ENCODE measurements around the gene CFAP45. TPM values are rescaled to one million over a fixed set of nuclear protein-coding genes. Genes with fewer than 3 reads are reported as not detected.

Gene CFAP45
- total RNA-seq, 1 experiment from 2014 or later, result 0.48 TPM

DNA sequence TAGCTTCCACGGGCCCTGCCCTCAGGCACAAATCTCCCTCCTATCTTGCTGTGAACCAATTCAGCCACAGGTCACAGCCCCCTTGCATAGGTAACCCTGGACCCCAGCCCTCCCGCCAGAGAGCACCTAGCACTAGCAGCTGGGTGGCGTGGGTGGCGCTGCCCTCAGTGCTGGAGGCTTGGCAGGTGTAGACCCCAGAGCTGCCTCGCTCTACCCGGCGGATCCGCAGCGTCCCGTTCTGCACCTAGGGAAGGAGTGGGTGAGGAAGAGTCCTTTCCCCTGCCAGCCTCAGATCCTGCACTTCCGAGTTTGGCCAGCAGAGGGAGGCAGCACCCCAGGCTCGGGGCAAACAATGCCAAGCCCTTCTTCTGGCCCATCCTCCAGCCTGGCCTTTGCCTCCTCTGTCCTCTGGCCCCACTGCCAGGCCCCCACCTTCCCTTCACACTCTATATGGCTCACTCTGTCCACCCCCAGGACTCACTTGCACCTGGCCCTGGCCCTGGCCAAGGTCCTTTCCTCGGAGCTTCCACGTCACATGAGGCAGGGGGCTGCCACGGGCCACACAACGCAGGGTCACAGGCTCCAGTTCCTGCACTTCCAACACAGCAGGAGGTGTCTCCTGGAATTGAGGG is 36.4 kb upstream of the CFAP45 start:
- POLR2A ChIA-PET, result interaction anchor here (1.3 kb wide), 1 partner anchor 9 kb away, joined by 3 read pairs; the partner anchor contains the start of gene IGSF9
- ATAC-seq, result peak; percentile 80
- TF ChIP-seq, protein P1, sequence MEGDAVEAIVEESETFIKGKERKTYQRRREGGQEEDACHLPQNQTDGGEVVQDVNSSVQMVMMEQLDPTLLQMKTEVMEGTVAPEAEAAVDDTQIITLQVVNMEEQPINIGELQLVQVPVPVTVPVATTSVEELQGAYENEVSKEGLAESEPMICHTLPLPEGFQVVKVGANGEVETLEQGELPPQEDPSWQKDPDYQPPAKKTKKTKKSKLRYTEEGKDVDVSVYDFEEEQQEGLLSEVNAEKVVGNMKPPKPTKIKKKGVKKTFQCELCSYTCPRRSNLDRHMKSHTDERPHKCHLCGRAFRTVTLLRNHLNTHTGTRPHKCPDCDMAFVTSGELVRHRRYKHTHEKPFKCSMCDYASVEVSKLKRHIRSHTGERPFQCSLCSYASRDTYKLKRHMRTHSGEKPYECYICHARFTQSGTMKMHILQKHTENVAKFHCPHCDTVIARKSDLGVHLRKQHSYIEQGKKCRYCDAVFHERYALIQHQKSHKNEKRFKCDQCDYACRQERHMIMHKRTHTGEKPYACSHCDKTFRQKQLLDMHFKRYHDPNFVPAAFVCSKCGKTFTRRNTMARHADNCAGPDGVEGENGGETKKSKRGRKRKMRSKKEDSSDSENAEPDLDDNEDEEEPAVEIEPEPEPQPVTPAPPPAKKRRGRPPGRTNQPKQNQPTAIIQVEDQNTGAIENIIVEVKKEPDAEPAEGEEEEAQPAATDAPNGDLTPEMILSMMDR (IDR thresholded peaks at IDR 0.05), result peak; percentile 97
- TF ChIP-seq, protein P2, sequence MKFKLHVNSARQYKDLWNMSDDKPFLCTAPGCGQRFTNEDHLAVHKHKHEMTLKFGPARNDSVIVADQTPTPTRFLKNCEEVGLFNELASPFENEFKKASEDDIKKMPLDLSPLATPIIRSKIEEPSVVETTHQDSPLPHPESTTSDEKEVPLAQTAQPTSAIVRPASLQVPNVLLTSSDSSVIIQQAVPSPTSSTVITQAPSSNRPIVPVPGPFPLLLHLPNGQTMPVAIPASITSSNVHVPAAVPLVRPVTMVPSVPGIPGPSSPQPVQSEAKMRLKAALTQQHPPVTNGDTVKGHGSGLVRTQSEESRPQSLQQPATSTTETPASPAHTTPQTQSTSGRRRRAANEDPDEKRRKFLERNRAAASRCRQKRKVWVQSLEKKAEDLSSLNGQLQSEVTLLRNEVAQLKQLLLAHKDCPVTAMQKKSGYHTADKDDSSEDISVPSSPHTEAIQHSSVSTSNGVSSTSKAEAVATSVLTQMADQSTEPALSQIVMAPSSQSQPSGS (CRISPR knock-in tag; IDR thresholded peaks at IDR 0.05; ENCODE audit: borderline replicate concordance, low read depth), result no peak
- TF ChIP-seq SMAD4 (CRISPR knock-in tag; IDR thresholded peaks at IDR 0.05), result no peak
- no peak for TF ChIP-seq ZBTB21 (CRISPR knock-in tag; IDR thresholded peaks at IDR 0.05; ENCODE audit: borderline replicate concordance)
- TF ChIP-seq, protein P3, sequence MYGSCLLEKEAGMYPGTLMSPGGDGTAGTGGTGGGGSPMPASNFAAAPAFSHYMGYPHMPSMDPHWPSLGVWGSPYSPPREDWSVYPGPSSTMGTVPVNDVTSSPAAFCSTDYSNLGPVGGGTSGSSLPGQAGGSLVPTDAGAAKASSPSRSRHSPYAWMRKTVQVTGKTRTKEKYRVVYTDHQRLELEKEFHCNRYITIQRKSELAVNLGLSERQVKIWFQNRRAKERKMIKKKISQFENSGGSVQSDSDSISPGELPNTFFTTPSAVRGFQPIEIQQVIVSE (CRISPR knock-in tag; IDR thresholded peaks at IDR 0.05; ENCODE audit: borderline replicate concordance), result no peak
- TF ChIP-seq, protein P4, sequence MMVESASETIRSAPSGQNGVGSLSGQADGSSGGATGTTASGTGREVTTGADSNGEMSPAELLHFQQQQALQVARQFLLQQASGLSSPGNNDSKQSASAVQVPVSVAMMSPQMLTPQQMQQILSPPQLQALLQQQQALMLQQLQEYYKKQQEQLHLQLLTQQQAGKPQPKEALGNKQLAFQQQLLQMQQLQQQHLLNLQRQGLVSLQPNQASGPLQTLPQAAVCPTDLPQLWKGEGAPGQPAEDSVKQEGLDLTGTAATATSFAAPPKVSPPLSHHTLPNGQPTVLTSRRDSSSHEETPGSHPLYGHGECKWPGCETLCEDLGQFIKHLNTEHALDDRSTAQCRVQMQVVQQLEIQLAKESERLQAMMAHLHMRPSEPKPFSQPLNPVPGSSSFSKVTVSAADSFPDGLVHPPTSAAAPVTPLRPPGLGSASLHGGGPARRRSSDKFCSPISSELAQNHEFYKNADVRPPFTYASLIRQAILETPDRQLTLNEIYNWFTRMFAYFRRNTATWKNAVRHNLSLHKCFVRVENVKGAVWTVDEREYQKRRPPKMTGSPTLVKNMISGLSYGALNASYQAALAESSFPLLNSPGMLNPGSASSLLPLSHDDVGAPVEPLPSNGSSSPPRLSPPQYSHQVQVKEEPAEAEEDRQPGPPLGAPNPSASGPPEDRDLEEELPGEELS (CRISPR knock-in tag; IDR thresholded peaks at IDR 0.05), result no peak
- no peak for TF ChIP-seq ZNF219 (CRISPR knock-in tag; IDR thresholded peaks at IDR 0.05; ENCODE audit: borderline replicate concordance)
- TF ChIP-seq, protein P5, sequence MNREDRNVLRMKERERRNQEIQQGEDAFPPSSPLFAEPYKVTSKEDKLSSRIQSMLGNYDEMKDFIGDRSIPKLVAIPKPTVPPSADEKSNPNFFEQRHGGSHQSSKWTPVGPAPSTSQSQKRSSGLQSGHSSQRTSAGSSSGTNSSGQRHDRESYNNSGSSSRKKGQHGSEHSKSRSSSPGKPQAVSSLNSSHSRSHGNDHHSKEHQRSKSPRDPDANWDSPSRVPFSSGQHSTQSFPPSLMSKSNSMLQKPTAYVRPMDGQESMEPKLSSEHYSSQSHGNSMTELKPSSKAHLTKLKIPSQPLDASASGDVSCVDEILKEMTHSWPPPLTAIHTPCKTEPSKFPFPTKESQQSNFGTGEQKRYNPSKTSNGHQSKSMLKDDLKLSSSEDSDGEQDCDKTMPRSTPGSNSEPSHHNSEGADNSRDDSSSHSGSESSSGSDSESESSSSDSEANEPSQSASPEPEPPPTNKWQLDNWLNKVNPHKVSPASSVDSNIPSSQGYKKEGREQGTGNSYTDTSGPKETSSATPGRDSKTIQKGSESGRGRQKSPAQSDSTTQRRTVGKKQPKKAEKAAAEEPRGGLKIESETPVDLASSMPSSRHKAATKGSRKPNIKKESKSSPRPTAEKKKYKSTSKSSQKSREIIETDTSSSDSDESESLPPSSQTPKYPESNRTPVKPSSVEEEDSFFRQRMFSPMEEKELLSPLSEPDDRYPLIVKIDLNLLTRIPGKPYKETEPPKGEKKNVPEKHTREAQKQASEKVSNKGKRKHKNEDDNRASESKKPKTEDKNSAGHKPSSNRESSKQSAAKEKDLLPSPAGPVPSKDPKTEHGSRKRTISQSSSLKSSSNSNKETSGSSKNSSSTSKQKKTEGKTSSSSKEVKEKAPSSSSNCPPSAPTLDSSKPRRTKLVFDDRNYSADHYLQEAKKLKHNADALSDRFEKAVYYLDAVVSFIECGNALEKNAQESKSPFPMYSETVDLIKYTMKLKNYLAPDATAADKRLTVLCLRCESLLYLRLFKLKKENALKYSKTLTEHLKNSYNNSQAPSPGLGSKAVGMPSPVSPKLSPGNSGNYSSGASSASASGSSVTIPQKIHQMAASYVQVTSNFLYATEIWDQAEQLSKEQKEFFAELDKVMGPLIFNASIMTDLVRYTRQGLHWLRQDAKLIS (CRISPR knock-in tag; IDR thresholded peaks at IDR 0.05; ENCODE audit: borderline replicate concordance), result 0 out of 2 replicates have a peak, but pooled peaks have one; percentile 44
- TF ChIP-seq OVOL2 (CRISPR knock-in tag; IDR thresholded peaks at IDR 0.05; ENCODE audit: borderline replicate concordance), result no peak
- TF ChIP-seq NFATC4 (CRISPR knock-in tag; IDR thresholded peaks at IDR 0.05), result no peak
- TF ChIP-seq ZNF671 (CRISPR knock-in tag; IDR thresholded peaks at IDR 0.05), result no peak
- TF ChIP-seq, protein P6, sequence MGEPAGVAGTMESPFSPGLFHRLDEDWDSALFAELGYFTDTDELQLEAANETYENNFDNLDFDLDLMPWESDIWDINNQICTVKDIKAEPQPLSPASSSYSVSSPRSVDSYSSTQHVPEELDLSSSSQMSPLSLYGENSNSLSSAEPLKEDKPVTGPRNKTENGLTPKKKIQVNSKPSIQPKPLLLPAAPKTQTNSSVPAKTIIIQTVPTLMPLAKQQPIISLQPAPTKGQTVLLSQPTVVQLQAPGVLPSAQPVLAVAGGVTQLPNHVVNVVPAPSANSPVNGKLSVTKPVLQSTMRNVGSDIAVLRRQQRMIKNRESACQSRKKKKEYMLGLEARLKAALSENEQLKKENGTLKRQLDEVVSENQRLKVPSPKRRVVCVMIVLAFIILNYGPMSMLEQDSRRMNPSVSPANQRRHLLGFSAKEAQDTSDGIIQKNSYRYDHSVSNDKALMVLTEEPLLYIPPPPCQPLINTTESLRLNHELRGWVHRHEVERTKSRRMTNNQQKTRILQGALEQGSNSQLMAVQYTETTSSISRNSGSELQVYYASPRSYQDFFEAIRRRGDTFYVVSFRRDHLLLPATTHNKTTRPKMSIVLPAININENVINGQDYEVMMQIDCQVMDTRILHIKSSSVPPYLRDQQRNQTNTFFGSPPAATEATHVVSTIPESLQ (CRISPR knock-in tag; IDR thresholded peaks at IDR 0.05), result no peak
- TF ChIP-seq IRF2 (CRISPR knock-in tag; IDR thresholded peaks at IDR 0.05; ENCODE audit: borderline replicate concordance, low read depth), result no peak
- no peak for TF ChIP-seq ZNF121 (CRISPR knock-in tag; IDR thresholded peaks at IDR 0.05)
- 0 out of 2 replicates have a peak, but pooled peaks have one; percentile 21 for TF ChIP-seq ZNF232 (CRISPR knock-in tag; IDR thresholded peaks at IDR 0.05)
- TF ChIP-seq JUN (CRISPR knock-in tag; IDR thresholded peaks at IDR 0.05), result no peak
- no peak for TF ChIP-seq NFYB (CRISPR knock-in tag; conservative IDR thresholded peaks at IDR 0.05; ENCODE audit: low read depth)
- TF ChIP-seq, protein P7, sequence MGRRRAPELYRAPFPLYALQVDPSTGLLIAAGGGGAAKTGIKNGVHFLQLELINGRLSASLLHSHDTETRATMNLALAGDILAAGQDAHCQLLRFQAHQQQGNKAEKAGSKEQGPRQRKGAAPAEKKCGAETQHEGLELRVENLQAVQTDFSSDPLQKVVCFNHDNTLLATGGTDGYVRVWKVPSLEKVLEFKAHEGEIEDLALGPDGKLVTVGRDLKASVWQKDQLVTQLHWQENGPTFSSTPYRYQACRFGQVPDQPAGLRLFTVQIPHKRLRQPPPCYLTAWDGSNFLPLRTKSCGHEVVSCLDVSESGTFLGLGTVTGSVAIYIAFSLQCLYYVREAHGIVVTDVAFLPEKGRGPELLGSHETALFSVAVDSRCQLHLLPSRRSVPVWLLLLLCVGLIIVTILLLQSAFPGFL (CRISPR knock-in tag; IDR thresholded peaks at IDR 0.05; ENCODE audit: borderline replicate concordance), result no peak
- Mint-ChIP-seq H3K27ac (no peak overlapping the region), H3K9me3 (no peaks in the 10 kb centered on the region), H3K27me3 (ENCODE audit: low read depth) (no peaks in the 10 kb centered on the region), H3K4me1 (peaks cover 28% of the 10 kb centered on the region), H3K4me3 (no peak overlapping the region), H3K36me3 (peaks cover 21% of the 10 kb centered on the region)
- CTCF ChIA-PET, result interaction anchor here (1.0 to 10.6 kb wide), 10 partner anchors 10 to 145 kb away, joined by 3 to 202 read pairs (median 4); partner anchors contain the start of genes CFAP45, KCNJ9 and TAGLN2
- peak; percentile 94 for DNase-seq (ENCODE audit: low spot score)
